Smooth muscle cell of bladder (primary cell): ENCODE results near the gene ABLIM3. TPM values are rescaled to one million over a fixed set of nuclear protein-coding genes. Genes with fewer than 3 reads are reported as not detected.

ENCODE experiments used
- total RNA-seq: library from RNA; depleted of rRNA; stranded (reverse); fragments of >200 nt; gene quantifications from 2 replicates; pipeline ENCODE4 v1.2.3, GENCODE V29; 2014

The ABLIM3 gene
- total RNA-seq: 7.7 and 9.2 TPM in 2 replicates

GRCh38 chr5:149141224-149141956, at the start of gene ABLIM3:
ABLIM3 (plus strand) TSS chr5:149141493; CDS start chr5:149142096, 603 bp downstream.

GRCh38 chr5:149271716-149272563, 130.6 kb downstream of the ABLIM3 start, which contains the start of gene AFAP1L1:
AFAP1L1 (plus strand) TSS chr5:149271859; CDS start chr5:149271969, 110 bp downstream.

Other genes starting within 250 kb of the ABLIM3 start
- gene SH3TC2, start 78.4 kb upstream of the ABLIM3 start, total RNA-seq: 0.65 and 1.00 TPM in 2 replicates
- 2.4 and 2.8 TPM in 2 replicates for gene AFAP1L1, start 130.4 kb downstream of the ABLIM3 start, total RNA-seq
- 15.8 and 17.8 TPM in 2 replicates for gene GRPEL2, start 204.0 kb downstream of the ABLIM3 start, total RNA-seq
- 6.5 and 9.1 TPM in 2 replicates for gene PCYOX1L, start 216.6 kb downstream of the ABLIM3 start, total RNA-seq
- 0.28 TPM in 1 of 2 replicates, not detected in the other for gene IL17B, start 237.8 kb downstream of the ABLIM3 start, total RNA-seq